Stimulated activated CD8-positive, alpha-beta memory T cell treated with anti-CD3 and anti-CD28 coated beads, Interleukin-7, amount 100 ng/mL, for 4 hours (primary cell): Measurements from ENCODE around the gene PTPRN2.
"Not testable (repeated sequence)": the region's sequence is repeated elsewhere in the genome, so short reads cannot be mapped to it uniquely, and the experiment has no call there.

Source experiments
- DNase-seq, 2 donors: peaks; one replicate each; pipeline ENCODE4 v3.0.0-alpha.2; 2020; ENCODE audit warnings: low read depth in 2 of 2

PTPRN2 gene

GRCh38 chr7:157715071-157715937, 872.3 kb downstream of the PTPRN2 start:
- DNase-seq = no peak

GRCh38 chr7:157714166-157715070, 873.2 kb downstream of the PTPRN2 start:
- no peak for DNase-seq

- no peak for DNase-seq
Observed at GRCh38 chr7:157713591-157713990, 874.0 kb downstream of the PTPRN2 start.

- no peak for DNase-seq
Observed at GRCh38 chr7:157712666-157713235, 874.9 kb downstream of the PTPRN2 start.

- no peak for DNase-seq
Observed at GRCh38 chr7:157711353-157711888, 876.2 kb downstream of the PTPRN2 start.

- DNase-seq = no peak
Observed at GRCh38 chr7:157710396-157710795, 877.2 kb downstream of the PTPRN2 start.

GRCh38 chr7:157709531-157710251, 877.9 kb downstream of the PTPRN2 start:
- DNase-seq = no peak

- DNase-seq = no peak
Observed at GRCh38 chr7:157708919-157709295, 878.7 kb downstream of the PTPRN2 start.

GRCh38 chr7:157707983-157708918, 879.4 kb downstream of the PTPRN2 start:
- no peak for DNase-seq

GRCh38 chr7:157704365-157704764, 883.3 kb downstream of the PTPRN2 start:
- no peak for DNase-seq

GRCh38 chr7:157703534-157704195, 884.0 kb downstream of the PTPRN2 start:
- DNase-seq = no peak

- no peak for DNase-seq
Observed at GRCh38 chr7:157703131-157703530, 884.5 kb downstream of the PTPRN2 start.

GRCh38 chr7:157702311-157703023, 885.2 kb downstream of the PTPRN2 start:
- DNase-seq = no peak

- DNase-seq = not testable (repeated sequence)
Observed at GRCh38 chr7:157701395-157702180, 886.0 kb downstream of the PTPRN2 start.

- DNase-seq = no peak
Observed at GRCh38 chr7:157700231-157701005, 887.2 kb downstream of the PTPRN2 start.

GRCh38 chr7:157699357-157700013, 888.1 kb downstream of the PTPRN2 start:
- no peak for DNase-seq

GRCh38 chr7:157697287-157697686, 890.3 kb downstream of the PTPRN2 start:
- not testable (repeated sequence) for DNase-seq
